OCI-LY7 (cell line): ENCODE measurements around the gene POLR1H. TPM values are rescaled to one million over a fixed set of nuclear protein-coding genes. Genes with fewer than 3 reads are reported as not detected.

Source experiments
- BruUV-seq: library from RNA; stranded (reverse); fragments of 400-500 nt; replicated peaks from 2 replicates; lab custom pipeline; 2021; lab: Mats Ljungman, UMichigan
- CTCF ChIA-PET: fragments of 300-600 bp; sonication (Branson Sonifier 250); formaldehyde crosslinking; loops from one replicate; lab custom pipeline; 2022; ENCODE audit warnings: antibody characterized with exemption; ENCODE audit not compliant: unreplicated experiment; lab: Charles Lee
- POLR2A ChIA-PET: fragments of 300-600 bp; sonication (Branson Sonifier 250); formaldehyde crosslinking; loops from one replicate; lab custom pipeline; 2022; ENCODE audit warnings: antibody characterized with exemption; lab: Charles Lee
- DNase-seq: peaks from one replicate; pipeline ENCODE4 v3.0.0-alpha.2; 2015; ENCODE audit warnings: low spot score
- H2AFZ ChIP-seq: fragments of 200-600 bp; sonication (generic), shearing (Covaris generic); 2 replicates; pipeline ENCODE4 v1.6.1; 2014; ENCODE audit warnings: mild to moderate bottlenecking, antibody characterized with exemption, low read length, moderate library complexity
- H3K27ac ChIP-seq: fragments of 200-600 bp; sonication (generic); 2 replicates; pipeline ENCODE4 v1.5.1; 2014; ENCODE audit warnings: mixed run types, low read depth, mild to moderate bottlenecking, moderate library complexity, low read length, inconsistent platforms; ENCODE audit not compliant: poor library complexity, severe bottlenecking
- H3K36me3 ChIP-seq: fragments of 200-600 bp; sonication (generic); 2 replicates; pipeline ENCODE4 v1.6.1; 2014; ENCODE audit warnings: mild to moderate bottlenecking, antibody characterized with exemption, low read length, moderate library complexity, mixed read lengths; ENCODE audit not compliant: insufficient read depth
- H3K4me1 ChIP-seq: fragments of 200-600 bp; sonication (generic); 2 replicates; pipeline ENCODE4 v1.5.1; 2014; ENCODE audit warnings: mild to moderate bottlenecking, low read length; ENCODE audit not compliant: insufficient read depth, poor library complexity, severe bottlenecking
- H3K4me2 ChIP-seq: fragments of 200-600 bp; sonication (generic); 2 replicates; pipeline ENCODE4 v1.6.1; 2014; ENCODE audit warnings: mild to moderate bottlenecking, low read length
- H3K4me3 ChIP-seq: fragments of 200-600 bp; sonication (generic); 2 replicates; pipeline ENCODE4 v1.5.1; 2014; ENCODE audit warnings: mild to moderate bottlenecking, low read depth, low read length; ENCODE audit not compliant: poor library complexity, severe bottlenecking
- H3K79me2 ChIP-seq: fragments of 200-600 bp; sonication (generic); 2 replicates; pipeline ENCODE4 v1.6.1; 2016; ENCODE audit warnings: low read depth, mild to moderate bottlenecking, low read length, moderate library complexity, mixed read lengths; ENCODE audit not compliant: insufficient read depth
- H3K9me2 ChIP-seq: fragments of 200-600 bp; sonication (generic); 2 replicates; pipeline ENCODE4 v1.6.1; 2016; ENCODE audit warnings: mild to moderate bottlenecking, low read length, mixed read lengths; ENCODE audit not compliant: insufficient read depth
- H3K9me3 ChIP-seq: fragments of 200-600 bp; sonication (generic); 2 replicates; pipeline ENCODE4 v1.6.1; 2014; ENCODE audit warnings: mild to moderate bottlenecking, mixed run types, low read length, mixed read lengths
- H4K20me1 ChIP-seq: fragments of 200-600 bp; sonication (generic); 2 replicates; pipeline ENCODE4 v1.6.1; 2014; ENCODE audit warnings: mild to moderate bottlenecking, antibody characterized with exemption, low read length, moderate library complexity, mixed read lengths; ENCODE audit not compliant: insufficient read depth
- EZH2phosphoT487 ChIP-seq: fragments of 200-600 bp; sonication (generic); IDR thresholded peaks from 2 replicates; pipeline ENCODE4 v1.6.1; 2018; ENCODE audit warnings: low read depth, borderline replicate concordance, mild to moderate bottlenecking, mixed run types, antibody characterized with exemption, low read length, moderate library complexity, mixed read lengths
- intact Hi-C: fragments of 100-400 bp; cut with micrococcal nuclease; formaldehyde crosslinking; loops from one replicate; pipeline ENCODE4 v1.10.0; 2022; ENCODE audit not compliant: unreplicated experiment
- total RNA-seq, 2 experiments: library from RNA; depleted of rRNA in 1 of 2; stranded (reverse); fragments of >200 nt in 1 of 2; shearing (Covaris generic) in 1 of 2; gene quantifications; 2 replicates each; pipeline ENCODE4 v1.2.3, GENCODE V29; 2014 to 2022
- TF ChIP-seq, protein P1 (sequence below): fragments of 200-600 bp; sonication (generic); conservative IDR thresholded peaks from 2 replicates; pipeline ENCODE4 v1.5.1; 2014; ENCODE audit warnings: mild to moderate bottlenecking, antibody characterized with exemption, low read length, moderate library complexity, mixed read lengths

Gene POLR1H
- total RNA-seq, 2 experiments from 2014 or later = 39.3 to 67.5 TPM

DNA sequence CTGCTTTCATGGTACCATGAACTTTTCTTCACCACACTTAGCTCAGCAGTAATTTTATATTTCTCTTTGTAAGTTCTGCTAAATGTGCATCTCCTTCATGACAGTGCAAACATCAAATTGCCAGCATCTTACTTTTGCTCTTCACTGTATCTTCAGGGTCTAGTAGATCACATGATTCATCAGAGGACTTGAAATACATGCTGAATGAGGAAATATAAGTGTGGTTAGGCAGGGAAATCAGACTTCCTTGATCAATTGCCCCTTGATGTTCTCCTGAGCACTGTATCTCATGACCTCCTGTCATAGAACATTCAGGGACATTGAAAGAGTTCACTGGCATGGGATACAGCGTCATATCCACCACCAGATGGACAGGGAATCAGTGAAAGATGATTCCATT lies 25.3 kb upstream of the POLR1H start:
- H3K27ac ChIP-seq = no peak overlapping the region
- H3K79me2 ChIP-seq = no peaks in the 10 kb centered on the region
- H3K9me2 ChIP-seq = no peaks in the 10 kb centered on the region
- ChIA-PET POLR2A (no interaction called here), CTCF (no interaction called here)
- intact Hi-C loops = no loop called here
- TF ChIP-seq, protein P1, sequence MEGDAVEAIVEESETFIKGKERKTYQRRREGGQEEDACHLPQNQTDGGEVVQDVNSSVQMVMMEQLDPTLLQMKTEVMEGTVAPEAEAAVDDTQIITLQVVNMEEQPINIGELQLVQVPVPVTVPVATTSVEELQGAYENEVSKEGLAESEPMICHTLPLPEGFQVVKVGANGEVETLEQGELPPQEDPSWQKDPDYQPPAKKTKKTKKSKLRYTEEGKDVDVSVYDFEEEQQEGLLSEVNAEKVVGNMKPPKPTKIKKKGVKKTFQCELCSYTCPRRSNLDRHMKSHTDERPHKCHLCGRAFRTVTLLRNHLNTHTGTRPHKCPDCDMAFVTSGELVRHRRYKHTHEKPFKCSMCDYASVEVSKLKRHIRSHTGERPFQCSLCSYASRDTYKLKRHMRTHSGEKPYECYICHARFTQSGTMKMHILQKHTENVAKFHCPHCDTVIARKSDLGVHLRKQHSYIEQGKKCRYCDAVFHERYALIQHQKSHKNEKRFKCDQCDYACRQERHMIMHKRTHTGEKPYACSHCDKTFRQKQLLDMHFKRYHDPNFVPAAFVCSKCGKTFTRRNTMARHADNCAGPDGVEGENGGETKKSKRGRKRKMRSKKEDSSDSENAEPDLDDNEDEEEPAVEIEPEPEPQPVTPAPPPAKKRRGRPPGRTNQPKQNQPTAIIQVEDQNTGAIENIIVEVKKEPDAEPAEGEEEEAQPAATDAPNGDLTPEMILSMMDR = no peak
- no peak for TF ChIP-seq EZH2phosphoT487
- no peak overlapping the region for H3K4me3 ChIP-seq
- no peaks in the 10 kb centered on the region for H4K20me1 ChIP-seq
- no peak for DNase-seq
- no peak overlapping the region for H3K4me2 ChIP-seq
- no TSS peak for BruUV-seq
- no peaks in the 10 kb centered on the region for H3K4me1 ChIP-seq
- no peak overlapping the region for H2AFZ ChIP-seq
- no peaks in the 10 kb centered on the region for H3K9me3 ChIP-seq
- H3K36me3 ChIP-seq = no peaks in the 10 kb centered on the region

DNA sequence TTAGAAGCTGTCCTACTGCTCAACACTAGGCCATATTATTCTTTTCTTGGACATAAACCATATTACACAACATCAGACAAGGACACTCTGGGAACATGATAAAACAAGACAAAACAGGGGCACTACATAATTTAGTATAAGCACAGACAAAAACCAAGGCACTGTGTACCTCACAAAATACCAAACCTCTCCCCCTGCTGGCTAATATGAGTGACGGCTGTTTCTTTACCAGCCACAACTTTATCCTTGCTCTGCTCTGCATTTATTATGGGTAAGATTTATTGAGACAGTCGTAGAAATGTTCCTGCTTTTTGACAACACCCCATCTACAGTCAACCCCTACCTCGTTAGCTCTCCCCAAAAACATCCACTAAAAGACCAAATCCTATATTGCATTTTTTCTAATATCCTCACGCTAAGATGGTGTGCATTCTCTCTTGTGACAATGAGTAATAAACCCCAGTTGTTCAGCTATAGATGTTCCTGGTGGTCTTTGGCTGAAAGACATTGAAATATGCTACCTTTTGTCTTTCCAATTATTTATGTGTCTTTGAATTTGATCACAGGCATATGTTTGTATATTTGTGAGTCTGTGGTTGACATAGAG lies 23.8 kb upstream of the POLR1H start:
- Histone ChIP-seq H4K20me1 (no peaks in the 10 kb centered on the region), H3K9me3 (no peaks in the 10 kb centered on the region), H3K4me1 (no peaks in the 10 kb centered on the region), H3K36me3 (no peaks in the 10 kb centered on the region), H3K27ac (no peak overlapping the region), H3K4me2 (no peak overlapping the region), H2AFZ (no peak overlapping the region), H3K9me2 (no peaks in the 10 kb centered on the region), H3K79me2 (no peaks in the 10 kb centered on the region), H3K4me3 (no peak overlapping the region)
- ChIA-PET CTCF (no interaction called here), POLR2A (interaction anchor here (0.7 to 1.3 kb wide), 2 partner anchors 10 to 23 kb away, joined by 3 read pairs; partner anchors contain the start of gene POLR1H)
- TF ChIP-seq EZH2phosphoT487 = no peak
- TF ChIP-seq, protein P1 = peak; percentile 79
- intact Hi-C loops = no loop called here
- peak; percentile 35 for DNase-seq
- no TSS peak for BruUV-seq

DNA sequence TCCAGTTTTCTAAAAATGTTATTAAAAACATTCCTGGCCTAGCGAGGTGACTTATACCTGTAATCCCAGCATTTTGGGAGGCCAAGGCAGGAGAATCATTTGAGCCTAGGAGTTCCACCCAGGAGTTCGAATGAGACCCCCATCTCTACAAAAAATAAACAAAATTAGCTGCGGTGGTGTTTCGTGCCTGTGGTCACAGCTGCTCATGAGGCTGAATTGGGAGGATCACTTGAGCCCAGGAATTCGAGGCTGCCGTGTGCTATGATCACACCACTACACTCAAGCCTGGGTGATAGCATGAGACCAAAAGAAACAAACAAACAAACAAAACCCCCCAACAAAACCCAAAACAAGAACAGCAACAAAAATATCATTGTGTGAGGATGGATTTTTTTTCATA lies 19.8 kb upstream of the POLR1H start:
- no peaks in the 10 kb centered on the region for H3K9me3 ChIP-seq
- no peak overlapping the region for H3K4me3 ChIP-seq
- no peaks in the 10 kb centered on the region for H3K79me2 ChIP-seq
- no peaks in the 10 kb centered on the region for H3K4me1 ChIP-seq
- no peaks in the 10 kb centered on the region for H3K36me3 ChIP-seq
- no peaks in the 10 kb centered on the region for H3K9me2 ChIP-seq
- ChIA-PET CTCF (no interaction called here), POLR2A (no interaction called here)
- H2AFZ ChIP-seq = no peak overlapping the region
- intact Hi-C loops = no loop called here
- TF ChIP-seq, protein P1 = no peak
- TF ChIP-seq EZH2phosphoT487 = no peak
- no peak overlapping the region for H3K27ac ChIP-seq
- BruUV-seq = no TSS peak
- no peak overlapping the region for H3K4me2 ChIP-seq
- DNase-seq = no peak
- H4K20me1 ChIP-seq = 0 out of 2 replicates have a peak, but pooled peaks cover 4% of the 10 kb centered on the region
